AML-193 (cell line): ENCODE measurements around the gene ADAMTS16.

ENCODE experiments used
- DNase-seq, 2 experiments: peaks; one replicate each; lab custom pipeline; 2025; lab: John Stamatoyannopoulos, UW

Gene ADAMTS16

GRCh38 chr5:5144441-5144840 is 4.3 kb downstream of the ADAMTS16 start:
- DNase-seq: no peak

- no peak for DNase-seq
Measured at GRCh38 chr5:5145651-5146529, 5.8 kb downstream of the ADAMTS16 start.

- DNase-seq: no peak
Measured at GRCh38 chr5:5146530-5147160, 6.5 kb downstream of the ADAMTS16 start.

GRCh38 chr5:5149154-5149553 is 9.0 kb downstream of the ADAMTS16 start:
- DNase-seq: no peak

- no peak for DNase-seq
Measured at GRCh38 chr5:5150667-5151066, 10.5 kb downstream of the ADAMTS16 start.

- DNase-seq: no peak
Measured at GRCh38 chr5:5154733-5155132, 14.6 kb downstream of the ADAMTS16 start.

- DNase-seq: no peak
Measured at GRCh38 chr5:5155617-5156016, 15.5 kb downstream of the ADAMTS16 start.

GRCh38 chr5:5156471-5157082 is 16.4 kb downstream of the ADAMTS16 start:
- DNase-seq: no peak

- DNase-seq: no peak
Measured at GRCh38 chr5:5158472-5158895, 18.4 kb downstream of the ADAMTS16 start.

- DNase-seq: no peak
Measured at GRCh38 chr5:5159282-5160103, 19.4 kb downstream of the ADAMTS16 start.

GRCh38 chr5:5164163-5164562 is 24.0 kb downstream of the ADAMTS16 start:
- DNase-seq: no peak

GRCh38 chr5:5165541-5166002 is 25.4 kb downstream of the ADAMTS16 start:
- DNase-seq: no peak

GRCh38 chr5:5169466-5169865 is 29.3 kb downstream of the ADAMTS16 start:
- no peak for DNase-seq

GRCh38 chr5:5178136-5178535 is 38.0 kb downstream of the ADAMTS16 start:
- no peak for DNase-seq

GRCh38 chr5:5178580-5178979 is 38.5 kb downstream of the ADAMTS16 start:
- no peak for DNase-seq

- no peak for DNase-seq
Measured at GRCh38 chr5:5179079-5179478, 38.9 kb downstream of the ADAMTS16 start.

GRCh38 chr5:5179597-5179996 is 39.5 kb downstream of the ADAMTS16 start:
- no peak for DNase-seq

- no peak for DNase-seq
Measured at GRCh38 chr5:5181650-5182324, 41.7 kb downstream of the ADAMTS16 start.

- DNase-seq: no peak
Measured at GRCh38 chr5:5182508-5183188, 42.5 kb downstream of the ADAMTS16 start.

GRCh38 chr5:5183189-5183699 is 43.1 kb downstream of the ADAMTS16 start:
- DNase-seq: no peak

- no peak for DNase-seq
Measured at GRCh38 chr5:5183933-5184332, 43.8 kb downstream of the ADAMTS16 start.
